ENCODE results near the gene KLHL15.

Gene KLHL15

DNA sequence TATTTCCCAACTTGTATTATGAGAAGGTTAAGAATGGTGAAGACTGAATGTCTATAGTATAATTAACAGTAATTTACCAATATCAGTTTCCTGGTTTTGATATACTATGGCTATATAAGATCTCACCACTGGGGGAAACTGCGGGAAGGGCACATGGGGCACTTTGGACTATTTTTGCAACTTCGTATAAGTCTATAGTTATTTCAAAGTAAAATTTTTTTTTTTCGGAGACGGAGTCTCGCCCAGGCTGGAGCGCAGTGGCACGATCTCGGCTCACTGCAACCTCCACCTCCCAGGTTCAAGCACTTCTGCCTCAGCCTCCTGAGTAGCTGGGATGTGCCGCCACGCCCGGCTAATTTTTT is 73.1 kb downstream of the KLHL15 start:
- DNase-seq (ENCODE audit: insufficient read length, low spot score) (no peak), FAIRE-seq (no peak)

DNA sequence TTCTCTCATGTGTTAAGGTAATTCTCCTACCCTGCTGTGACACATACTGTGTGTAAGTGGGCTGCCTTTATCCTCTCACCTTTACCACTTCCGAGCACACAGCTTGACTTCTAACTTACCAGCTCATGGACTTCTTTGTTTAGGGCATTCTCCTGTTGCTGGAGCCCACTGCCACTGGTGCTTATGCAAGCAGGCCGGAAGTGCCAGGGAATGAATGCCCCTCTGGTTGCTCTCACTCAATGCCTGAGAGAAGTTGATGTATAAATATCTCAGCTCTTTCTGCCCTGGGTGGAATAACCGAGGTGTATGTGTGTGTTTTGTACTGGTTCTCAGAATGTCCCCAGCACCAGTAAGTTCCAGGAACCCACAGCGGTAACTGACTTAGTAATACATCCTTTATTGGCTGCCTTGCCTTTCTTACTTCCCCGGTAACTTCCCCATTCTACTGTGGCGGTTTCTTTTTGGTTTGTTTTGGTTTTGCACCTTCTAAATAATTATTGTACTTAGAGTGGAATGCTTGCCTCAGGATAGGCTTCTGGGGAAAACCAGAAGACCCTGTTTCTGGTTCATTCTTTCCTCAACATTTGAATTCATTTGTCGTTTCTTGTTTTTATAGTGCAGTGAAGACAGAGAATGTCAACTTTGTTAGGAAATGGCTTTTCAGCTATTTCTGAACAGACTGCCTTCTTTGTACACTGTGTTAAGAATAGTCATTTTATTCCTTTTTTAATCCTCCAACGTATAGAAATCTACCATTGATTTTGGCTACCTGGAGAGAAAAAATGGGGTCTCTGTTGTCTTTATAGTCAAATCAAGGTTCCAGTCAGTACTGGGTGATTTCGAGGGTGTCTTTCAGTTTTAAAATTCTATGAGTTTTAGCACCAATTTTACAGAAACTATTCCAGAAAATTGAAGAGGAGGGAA is 73.7 kb downstream of the KLHL15 start:
- peak; percentile 79 for FAIRE-seq
- no peak for DNase-seq (ENCODE audit: insufficient read length, low spot score)

DNA sequence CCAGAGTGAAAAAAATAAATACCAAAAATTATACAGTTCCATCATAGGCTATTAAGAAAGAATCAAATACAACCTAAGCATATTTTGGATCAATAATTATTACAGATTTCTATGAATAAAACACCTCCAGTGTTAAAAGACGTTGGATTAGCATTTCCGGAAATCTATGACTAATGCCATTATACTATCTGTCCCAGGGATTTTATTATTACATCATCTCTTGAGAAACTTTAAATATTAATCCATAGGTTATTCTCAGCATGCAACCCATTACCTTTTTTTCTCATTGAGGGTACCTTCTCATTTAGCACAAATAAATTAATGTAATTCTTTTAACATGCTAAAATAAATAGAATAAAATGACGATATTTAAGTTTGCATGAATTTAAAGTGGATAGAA is 74.6 kb downstream of the KLHL15 start:
- FAIRE-seq (no peak), DNase-seq (ENCODE audit: insufficient read length, low spot score) (no peak)

DNA sequence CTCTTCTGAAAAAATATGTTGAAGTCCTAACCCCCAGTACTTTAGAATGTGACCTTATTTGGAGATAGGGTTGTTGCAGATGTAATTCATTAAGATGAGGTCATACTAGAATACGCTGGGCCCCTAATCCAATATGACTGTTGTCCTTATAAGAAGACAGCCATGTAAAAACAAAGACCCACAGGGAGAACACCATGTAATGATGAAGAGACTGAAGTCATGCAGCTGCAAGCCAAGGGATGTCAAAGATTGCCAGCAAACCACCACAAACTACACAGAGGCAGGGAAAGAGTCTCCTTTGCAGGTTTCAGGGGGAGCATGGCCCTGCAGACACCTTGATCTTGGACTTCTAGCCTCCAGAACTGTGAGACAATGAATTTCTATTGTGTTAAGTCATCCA is 81.8 kb downstream of the KLHL15 start:
- no peak for DNase-seq (ENCODE audit: insufficient read length, low spot score)
- peak; percentile 64 for FAIRE-seq

DNA sequence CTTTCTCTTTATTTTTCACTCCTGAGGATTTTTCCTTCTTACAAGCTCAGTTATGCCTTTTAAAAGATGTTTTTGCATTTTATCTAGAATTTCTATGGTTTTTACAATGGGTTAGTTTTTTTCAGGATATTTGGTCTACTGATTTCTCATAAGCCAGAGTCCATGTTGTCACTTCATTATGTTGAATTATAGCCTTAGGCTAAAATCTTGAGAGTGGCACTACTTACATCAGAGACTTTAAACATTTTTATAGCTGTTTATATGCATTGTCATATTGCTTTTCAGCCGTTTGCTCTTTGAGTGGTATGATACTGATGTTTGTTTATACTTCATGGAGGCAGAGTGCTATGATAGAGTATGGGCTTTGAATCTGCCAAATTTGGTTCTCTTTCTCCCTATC is 82.8 kb downstream of the KLHL15 start:
- DNase-seq (ENCODE audit: insufficient read length, low spot score) (no peak), FAIRE-seq (no peak)

DNA sequence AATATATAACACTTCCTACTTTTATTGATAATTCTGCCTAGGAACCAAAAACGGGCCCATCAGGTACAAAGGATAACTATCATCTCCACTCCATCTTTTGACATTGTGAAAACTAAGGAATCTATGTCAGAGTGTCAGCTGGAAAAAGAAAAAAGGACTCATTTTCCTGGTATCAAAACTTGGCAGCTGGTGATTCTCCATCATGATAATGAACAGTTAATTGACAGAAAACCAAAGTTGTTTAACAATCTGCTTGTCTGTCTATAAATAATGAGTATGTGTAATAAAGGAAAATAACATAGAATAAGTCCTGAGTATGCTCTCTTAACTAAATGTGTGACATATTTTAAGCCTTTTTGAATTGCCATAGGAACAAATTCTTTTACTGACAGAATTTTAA is 87.8 kb downstream of the KLHL15 start:
- DNase-seq (ENCODE audit: insufficient read length, low spot score), result no peak
- no peak for FAIRE-seq

DNA sequence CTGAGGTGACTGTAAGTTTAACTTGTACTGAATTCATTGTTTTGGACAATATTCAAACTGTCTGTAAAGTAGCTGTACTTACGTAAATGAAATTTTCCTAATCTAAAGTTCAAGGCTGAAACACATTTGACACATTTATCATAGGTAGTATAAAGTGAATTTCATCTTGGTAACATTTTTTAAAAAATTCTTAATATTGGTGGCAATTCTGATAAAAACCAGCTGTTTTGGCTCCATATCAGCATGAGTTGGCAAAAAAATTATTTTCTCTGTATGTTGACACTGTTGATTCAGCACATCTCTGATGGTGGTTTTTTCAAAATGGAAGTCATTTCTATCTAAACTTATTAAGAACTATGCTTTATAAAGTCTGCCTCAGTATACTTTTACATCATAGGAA is 88.3 kb downstream of the KLHL15 start:
- FAIRE-seq (peak; percentile 76), DNase-seq (ENCODE audit: insufficient read length, low spot score) (no peak)

DNA sequence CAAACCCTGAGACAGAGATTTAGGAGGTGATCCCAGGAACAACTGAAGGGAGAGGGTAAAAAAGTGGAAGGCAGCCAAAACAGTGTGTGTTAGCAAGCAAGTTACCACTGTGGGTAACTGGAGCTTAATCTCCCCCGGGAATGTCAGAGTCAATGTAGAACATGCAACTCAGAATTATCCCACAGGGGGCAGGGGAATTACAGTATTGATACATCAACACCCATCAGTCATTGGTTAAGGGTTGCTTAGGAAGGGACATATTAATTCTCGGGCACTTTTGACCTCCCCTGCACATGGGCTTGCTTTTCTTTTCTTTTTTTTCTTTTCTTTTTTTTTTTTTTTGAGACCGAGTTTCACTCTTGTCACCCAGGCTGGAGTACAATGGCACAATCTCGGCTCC is 89.9 kb downstream of the KLHL15 start:
- DNase-seq (ENCODE audit: insufficient read length, low spot score) (no peak), FAIRE-seq (peak; percentile 79)

DNA sequence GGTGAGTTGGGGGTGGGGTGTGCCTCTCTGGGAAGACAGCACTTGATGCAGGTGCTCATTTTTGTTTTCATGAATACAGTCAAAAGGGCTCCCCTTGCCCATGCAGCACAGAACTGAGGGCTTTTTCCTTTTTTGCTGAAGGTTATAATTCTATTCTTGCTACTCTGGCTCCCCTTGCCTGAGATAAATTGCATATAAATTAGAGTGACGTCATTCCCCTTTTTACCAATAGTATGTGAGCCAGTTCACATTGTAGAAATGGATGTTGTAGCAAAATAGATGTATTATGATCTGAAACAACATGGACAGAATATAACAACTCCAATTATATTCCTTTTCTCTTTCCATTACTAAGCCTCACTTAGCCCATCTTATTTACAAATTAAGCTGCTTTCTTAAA is 90.8 kb downstream of the KLHL15 start:
- peak; percentile 58 for FAIRE-seq
- no peak for DNase-seq (ENCODE audit: insufficient read length, low spot score)

DNA sequence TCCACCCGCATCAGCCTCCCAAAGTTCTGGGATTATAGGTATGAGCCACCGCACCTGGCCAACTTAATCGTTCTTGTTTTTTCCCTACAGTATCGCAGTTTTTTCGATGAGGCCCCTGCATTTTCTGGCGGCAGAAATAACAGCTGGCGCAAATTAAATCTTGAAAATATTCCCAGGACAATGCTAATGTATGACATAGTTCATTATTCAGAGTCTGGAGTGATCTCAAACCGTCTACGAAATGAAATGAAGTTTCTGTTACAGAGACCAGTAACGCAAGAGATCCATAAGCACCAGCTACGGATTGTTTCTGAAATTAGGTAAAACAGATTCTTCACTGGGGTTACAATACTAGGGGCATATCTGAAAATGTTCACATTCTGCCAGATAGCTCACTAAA is 91.9 kb downstream of the KLHL15 start:
- no peak for DNase-seq (ENCODE audit: insufficient read length, low spot score)
- no peak for FAIRE-seq

Measured in HTR-8/SVneo (cell line).